Stimulated activated CD8-positive, alpha-beta memory T cell treated with anti-CD3 and anti-CD28 coated beads, Interleukin-7, amount 100 ng/mL, for 1 hour (primary cell): ENCODE results near the gene CPM.

ENCODE experiments used
- DNase-seq, 2 donors: peaks; one replicate each; pipeline ENCODE4 v3.0.0-alpha.2; 2020; ENCODE audit warnings: low read depth in 2 of 2

Gene CPM

GRCh38 chr12:68932961-68933893, at the start of gene CPM:
TSS of gene CPM (minus strand) at chr12:68933171. CDS start at chr12:68932837, 334 bp downstream.
- peak; percentile 14 to 32 for DNase-seq

GRCh38 chr12:68981516-68981915, 48.5 kb upstream of the CPM start:
- DNase-seq, result no peak

GRCh38 chr12:68980476-68981212, 47.7 kb upstream of the CPM start:
- no peak for DNase-seq

GRCh38 chr12:68978678-68979077, 45.7 kb upstream of the CPM start:
- no peak for DNase-seq

- DNase-seq, result no peak
Observed at GRCh38 chr12:68977909-68978610, 45.1 kb upstream of the CPM start.

GRCh38 chr12:68977335-68977734, 44.4 kb upstream of the CPM start:
- no peak for DNase-seq

- DNase-seq, result no peak
Observed at GRCh38 chr12:68976395-68976841, 43.4 kb upstream of the CPM start.

GRCh38 chr12:68975811-68976210, 42.8 kb upstream of the CPM start:
- no peak for DNase-seq

GRCh38 chr12:68972595-68972994, 39.6 kb upstream of the CPM start:
- DNase-seq, result no peak

- DNase-seq, result no peak
Observed at GRCh38 chr12:68971404-68971803, 38.4 kb upstream of the CPM start.

GRCh38 chr12:68970951-68971350, 38.0 kb upstream of the CPM start:
- DNase-seq, result no peak

GRCh38 chr12:68970306-68970705, 37.3 kb upstream of the CPM start:
- no peak for DNase-seq

GRCh38 chr12:68967046-68967445, 34.1 kb upstream of the CPM start:
- DNase-seq, result no peak

- DNase-seq, result no peak
Observed at GRCh38 chr12:68963856-68964745, 31.1 kb upstream of the CPM start.

- DNase-seq, result no peak
Observed at GRCh38 chr12:68962877-68963855, 30.2 kb upstream of the CPM start.

GRCh38 chr12:68959891-68960464, 27.0 kb upstream of the CPM start:
- no peak for DNase-seq

- no peak for DNase-seq
Observed at GRCh38 chr12:68959143-68959858, 26.3 kb upstream of the CPM start.

- no peak for DNase-seq
Observed at GRCh38 chr12:68958322-68958721, 25.4 kb upstream of the CPM start.

- no peak for DNase-seq
Observed at GRCh38 chr12:68957273-68957672, 24.3 kb upstream of the CPM start.
